CD4-positive, CD25-positive, alpha-beta regulatory T cell (primary cell): ENCODE measurements around the gene NBEA. TPM values are rescaled to one million over a fixed set of nuclear protein-coding genes. Genes with fewer than 3 reads are reported as not detected.
"Not testable (repeated sequence)": the region's sequence is repeated elsewhere in the genome, so short reads cannot be mapped to it uniquely, and the experiment has no call there.

Experiments used
- ATAC-seq, 2 donors: fragments of 150-1000 bp; cut with Tn5 transposase; one replicate each; pipeline ENCODE4 v1.10.0; 2021; ENCODE audit warnings: low read depth in 2 of 2, moderate number of reproducible peaks in 2 of 2, moderate library complexity in 1 of 2
- DNase-seq, 3 donors: peaks; one replicate each; pipeline versions ENCODE4 v3.0.0 to v3.0.0-alpha.2; 2012 to 2022; ENCODE audit warnings: mixed read lengths in 1 of 3
- H3K27ac ChIP-seq: one replicate; pipeline ENCODE4 v1.7.0; 2013; ENCODE audit warnings: mild to moderate bottlenecking, low read length; ENCODE audit not compliant: insufficient read depth, poor library complexity, severe bottlenecking
- H3K27me3 ChIP-seq: one replicate; pipeline ENCODE4 v1.7.0; 2013; ENCODE audit warnings: low read length; ENCODE audit not compliant: control insufficient read depth, insufficient read depth
- H3K36me3 ChIP-seq: one replicate; pipeline ENCODE4 v1.7.0; 2013; ENCODE audit warnings: mild to moderate bottlenecking, low read length, moderate library complexity; ENCODE audit not compliant: control insufficient read depth, insufficient read depth
- H3K4me1 ChIP-seq: 2 replicates; pipeline ENCODE4 v1.7.0; 2013; ENCODE audit warnings: mild to moderate bottlenecking, low read length; ENCODE audit not compliant: insufficient read depth, control insufficient read depth, poor library complexity, severe bottlenecking
- H3K4me3 ChIP-seq: one replicate; pipeline ENCODE4 v1.7.0; 2013; ENCODE audit warnings: low read depth, mild to moderate bottlenecking, low read length, moderate library complexity
- H3K9me3 ChIP-seq, 2 experiments: 1 replicate in 1 of 2; 2 replicates in 1 of 2; pipeline ENCODE4 v1.7.0; 2013; ENCODE audit warnings: low read length in 2 of 2, mild to moderate bottlenecking in 1 of 2, moderate library complexity in 1 of 2; ENCODE audit not compliant: control insufficient read depth in 2 of 2
- H3K27ac Mint-ChIP-seq, 3 donors: one replicate each; pipeline ENCODE4 v1.8.0; 2020 to 2022; ENCODE audit warnings: mild to moderate bottlenecking in 3 of 3, mixed read lengths in 3 of 3, moderate library complexity in 2 of 3
- H3K27me3 Mint-ChIP-seq: one replicate; pipeline ENCODE4 v1.8.0; 2022; ENCODE audit warnings: mild to moderate bottlenecking, mixed read lengths
- H3K36me3 Mint-ChIP-seq: one replicate; pipeline ENCODE4 v1.8.0; 2020; ENCODE audit warnings: mixed read lengths
- H3K4me1 Mint-ChIP-seq, 4 donors: one replicate each; pipeline ENCODE4 v1.8.0; 2020 to 2022; ENCODE audit warnings: mixed read lengths in 4 of 4, mild to moderate bottlenecking in 1 of 4
- H3K4me3 Mint-ChIP-seq, 4 donors: one replicate each; pipeline ENCODE4 v1.8.0; 2020 to 2022; ENCODE audit warnings: mild to moderate bottlenecking in 4 of 4, mixed read lengths in 4 of 4, moderate library complexity in 3 of 4
- H3K9me3 Mint-ChIP-seq, 7 donors: one replicate each; pipeline ENCODE4 v1.8.0; 2020 to 2022; ENCODE audit warnings: mixed read lengths in 7 of 7, mild to moderate bottlenecking in 3 of 7, moderate library complexity in 2 of 7
- polyA plus RNA-seq, 4 donors: library from polyadenylated mRNA; unstranded; fragments of 300-500 nt; fragmentation: Illumina TruSeq; gene quantifications; one replicate each; pipeline ENCODE4 v1.2.3, GENCODE V29; 2021
- total RNA-seq: library from RNA; stranded (reverse); gene quantifications from one replicate; pipeline ENCODE4 v1.2.3, GENCODE V29; 2022

The NBEA gene
- total and polyA plus RNA-seq, 5 donors from 2014 or later = 0.02 to 1.1 (median 0.30) TPM

DNA sequence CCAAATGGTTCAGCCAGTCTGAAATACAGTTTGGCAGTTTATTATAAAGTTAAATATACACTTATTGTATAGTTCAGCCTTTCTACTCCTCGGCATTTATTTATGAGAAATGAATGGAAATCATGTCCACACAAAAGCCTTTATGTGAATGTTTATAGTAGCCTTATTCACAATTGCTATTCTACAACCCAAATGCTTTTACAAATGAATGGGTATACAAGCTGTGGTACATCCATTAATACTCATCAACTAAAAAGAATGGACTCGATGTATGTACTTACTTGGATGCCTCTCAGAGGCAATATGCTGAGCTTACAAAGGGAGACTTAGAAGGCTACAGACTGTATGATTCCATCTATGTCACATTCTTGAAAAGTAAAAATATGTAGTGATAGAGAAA, 150.7 kb downstream of the NBEA start:
- Histone ChIP-seq H3K36me3 (no peaks in the 10 kb centered on the region), H3K27ac (no peak overlapping the region), H3K9me3 (no peaks in the 10 kb centered on the region), H3K27me3 (no peaks in the 10 kb centered on the region), H3K4me3 (no peak overlapping the region), H3K4me1 (no peaks in the 10 kb centered on the region)
- ATAC-seq (no peak), DNase-seq (no peak)
- Mint-ChIP-seq H3K27me3 (no peaks in the 10 kb centered on the region), H3K9me3 (peaks cover 0 to 5% (median under 1%) of the 10 kb centered on the region in 7 donors), H3K27ac (no peak overlapping the region), H3K36me3 (no peaks in the 10 kb centered on the region), H3K4me1 (no peaks in the 10 kb centered on the region), H3K4me3 (no peak overlapping the region)

DNA sequence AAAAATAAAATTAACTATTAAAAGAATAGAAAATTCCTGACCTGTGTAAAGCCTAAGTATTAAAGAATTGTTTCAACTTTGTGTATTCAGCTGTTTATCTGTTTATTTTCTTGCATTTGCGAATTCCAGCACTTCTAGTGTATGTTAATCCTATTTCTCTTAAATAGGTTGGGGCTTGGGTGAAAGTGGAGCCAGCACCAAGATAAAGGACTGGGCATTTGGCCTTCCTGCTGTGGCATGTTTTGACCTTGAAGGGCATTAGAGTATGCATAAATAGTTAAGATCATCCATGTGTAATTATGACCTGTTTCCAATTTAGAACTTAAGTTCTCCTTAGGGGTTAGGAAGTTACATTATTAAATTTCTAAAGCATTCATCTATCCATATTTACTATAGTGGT, 151.3 kb downstream of the NBEA start:
- Histone ChIP-seq H3K27ac (no peak overlapping the region), H3K4me3 (no peak overlapping the region), H3K4me1 (no peaks in the 10 kb centered on the region), H3K36me3 (no peaks in the 10 kb centered on the region), H3K27me3 (no peaks in the 10 kb centered on the region), H3K9me3 (no peaks in the 10 kb centered on the region)
- Mint-ChIP-seq H3K27ac (no peak overlapping the region), H3K4me3 (no peak overlapping the region), H3K4me1 (no peaks in the 10 kb centered on the region), H3K9me3 (peaks cover 0 to 5% (median 0%) of the 10 kb centered on the region in 7 donors), H3K36me3 (no peaks in the 10 kb centered on the region), H3K27me3 (no peaks in the 10 kb centered on the region)
- no peak for ATAC-seq
- DNase-seq = no peak

DNA sequence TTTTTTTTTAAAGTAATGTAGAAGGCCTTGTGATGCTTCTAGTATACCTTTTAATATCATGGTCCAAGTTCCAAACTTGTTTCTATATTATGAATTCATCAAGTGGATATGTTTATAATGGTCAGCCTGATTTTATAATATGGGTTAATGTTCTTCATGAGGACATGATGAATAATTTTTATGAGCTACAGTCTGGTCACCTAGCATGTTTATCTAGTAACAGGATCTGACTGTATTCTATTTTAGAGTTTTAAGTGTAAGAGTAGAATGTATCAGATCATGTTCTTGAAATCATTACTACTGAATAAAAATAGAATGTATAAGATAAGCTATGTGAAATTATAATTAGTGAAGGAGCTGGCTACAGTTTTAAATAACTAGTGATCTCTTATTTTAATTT, 164.7 kb downstream of the NBEA start:
- H3K4me1 Mint-ChIP-seq, H3K36me3 ChIP-seq, H3K4me3 Mint-ChIP-seq, H3K4me1 ChIP-seq, H3K27me3 Mint-ChIP-seq, DNase-seq, H3K9me3 Mint-ChIP-seq, H3K27ac Mint-ChIP-seq, H3K27me3 ChIP-seq, H3K36me3 Mint-ChIP-seq, H3K4me3 ChIP-seq, H3K27ac ChIP-seq, H3K9me3 ChIP-seq, ATAC-seq: not testable (repeated sequence)

DNA sequence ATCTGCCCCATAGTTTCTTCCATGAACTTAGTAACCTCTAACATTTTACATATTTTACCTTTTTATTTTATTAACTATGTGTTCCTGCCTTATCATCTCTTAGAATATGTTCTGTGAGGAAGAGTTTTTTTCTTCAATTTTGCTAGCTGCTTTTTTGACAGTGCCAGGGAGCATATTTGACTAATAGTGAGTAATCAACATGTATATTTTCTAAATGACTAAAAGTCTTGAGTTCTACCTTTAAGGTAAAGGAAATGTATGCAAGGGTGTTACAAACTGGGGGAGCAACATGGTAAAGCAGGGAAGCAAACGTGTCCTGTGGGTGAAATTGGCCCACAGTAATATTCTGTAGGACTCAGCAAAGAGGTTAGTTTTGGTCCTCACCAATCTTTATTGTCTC, 165.5 kb downstream of the NBEA start:
- no peaks in the 10 kb centered on the region for H3K4me1 ChIP-seq
- H3K27ac ChIP-seq = no peak overlapping the region
- Mint-ChIP-seq H3K27ac (no peak overlapping the region), H3K9me3 (peaks cover 0 to 5% (median 3%) of the 10 kb centered on the region in 7 donors), H3K4me1 (no peaks in the 10 kb centered on the region), H3K27me3 (no peaks in the 10 kb centered on the region), H3K4me3 (no peak overlapping the region), H3K36me3 (no peaks in the 10 kb centered on the region)
- no peaks in the 10 kb centered on the region for H3K27me3 ChIP-seq
- DNase-seq (no peak), ATAC-seq (no peak)
- no peak overlapping the region for H3K4me3 ChIP-seq
- no peaks in the 10 kb centered on the region for H3K36me3 ChIP-seq
- no peaks in the 10 kb centered on the region for H3K9me3 ChIP-seq

- not testable (repeated sequence) for H3K9me3 Mint-ChIP-seq
Measured at GRCh38 chr13:35113612-35114011, 171.5 kb downstream of the NBEA start.

DNA sequence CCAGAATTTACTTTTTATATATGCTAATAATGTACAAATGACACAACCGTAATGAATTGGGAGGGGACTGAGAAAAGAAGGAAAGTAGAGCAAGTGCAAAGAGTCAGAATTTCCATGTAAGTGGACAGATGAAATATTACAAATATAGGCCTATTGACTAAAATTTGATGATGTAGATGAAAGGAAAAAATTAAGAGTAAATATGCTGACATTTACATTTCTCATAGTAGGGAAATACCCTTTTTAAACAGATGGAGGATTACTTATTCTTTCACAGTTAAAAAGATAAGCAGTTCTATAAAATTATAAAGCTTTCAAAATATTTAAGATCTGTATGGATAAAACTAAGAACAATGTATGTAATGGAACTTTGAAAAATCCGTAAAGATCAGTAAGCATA, 185.4 kb downstream of the NBEA start:
- Histone ChIP-seq H3K4me1 (no peaks in the 10 kb centered on the region), H3K9me3 (no peaks in the 10 kb centered on the region), H3K4me3 (no peak overlapping the region), H3K36me3 (no peaks in the 10 kb centered on the region), H3K27me3 (no peaks in the 10 kb centered on the region), H3K27ac (no peak overlapping the region)
- H3K27ac Mint-ChIP-seq = no peak overlapping the region
- H3K36me3 Mint-ChIP-seq = no peaks in the 10 kb centered on the region
- no peak for ATAC-seq
- H3K4me3 Mint-ChIP-seq = no peak overlapping the region
- no peak for DNase-seq
- no peaks in the 10 kb centered on the region for H3K27me3 Mint-ChIP-seq
- peaks cover 0 to 5% (median 0%) of the 10 kb centered on the region in 7 donors for H3K9me3 Mint-ChIP-seq
- H3K4me1 Mint-ChIP-seq = no peaks in the 10 kb centered on the region

More at GRCh38 chr13:35113612-35114011, 171.5 kb downstream of the NBEA start:
- not testable (repeated sequence) for H3K4me3 Mint-ChIP-seq, H3K4me3 ChIP-seq, H3K27ac ChIP-seq, H3K27ac Mint-ChIP-seq, H3K27me3 ChIP-seq, H3K27me3 Mint-ChIP-seq, H3K4me1 Mint-ChIP-seq, H3K36me3 Mint-ChIP-seq, H3K36me3 ChIP-seq, H3K4me1 ChIP-seq, ATAC-seq, H3K9me3 ChIP-seq, DNase-seq

- no peaks in the 10 kb centered on the region for H3K36me3 ChIP-seq
- DNase-seq = no peak
- Mint-ChIP-seq H3K4me3 (no peak overlapping the region), H3K36me3 (no peaks in the 10 kb centered on the region), H3K4me1 (no peaks in the 10 kb centered on the region), H3K9me3 (peaks cover 0 to 5% (median 0%) of the 10 kb centered on the region in 7 donors), H3K27ac (no peak overlapping the region), H3K27me3 (no peaks in the 10 kb centered on the region)
- no peaks in the 10 kb centered on the region for H3K27me3 ChIP-seq
- H3K4me1 ChIP-seq = no peaks in the 10 kb centered on the region
- H3K27ac ChIP-seq = no peak overlapping the region
- no peak overlapping the region for H3K4me3 ChIP-seq
- no peaks in the 10 kb centered on the region for H3K9me3 ChIP-seq
- ATAC-seq = no peak
Measured at GRCh38 chr13:35129500-35129899, 187.4 kb downstream of the NBEA start.

GRCh38 chr13:35131471-35131870, 189.4 kb downstream of the NBEA start:
- no peaks in the 10 kb centered on the region for H3K36me3 ChIP-seq
- DNase-seq (no peak), ATAC-seq (no peak)
- H3K4me3 ChIP-seq = no peak overlapping the region
- Mint-ChIP-seq H3K36me3 (no peaks in the 10 kb centered on the region), H3K27me3 (no peaks in the 10 kb centered on the region), H3K27ac (no peak overlapping the region), H3K4me1 (no peaks in the 10 kb centered on the region), H3K9me3 (peaks cover 0 to 6% (median 0%) of the 10 kb centered on the region in 7 donors), H3K4me3 (no peak overlapping the region)
- no peaks in the 10 kb centered on the region for H3K4me1 ChIP-seq
- no peaks in the 10 kb centered on the region for H3K27me3 ChIP-seq
- H3K9me3 ChIP-seq = no peaks in the 10 kb centered on the region
- H3K27ac ChIP-seq = no peak overlapping the region
